Measurements from ENCODE around the gene NCOA1. TPM values are rescaled to one million over a fixed set of nuclear protein-coding genes. Genes with fewer than 3 reads are reported as not detected.
"Not testable (repeated sequence)": the region's sequence is repeated elsewhere in the genome, so short reads cannot be mapped to it uniquely, and the experiment has no call there.

The NCOA1 gene
- total RNA-seq, 1 donor from 2014 or later: 29.0 TPM

DNA sequence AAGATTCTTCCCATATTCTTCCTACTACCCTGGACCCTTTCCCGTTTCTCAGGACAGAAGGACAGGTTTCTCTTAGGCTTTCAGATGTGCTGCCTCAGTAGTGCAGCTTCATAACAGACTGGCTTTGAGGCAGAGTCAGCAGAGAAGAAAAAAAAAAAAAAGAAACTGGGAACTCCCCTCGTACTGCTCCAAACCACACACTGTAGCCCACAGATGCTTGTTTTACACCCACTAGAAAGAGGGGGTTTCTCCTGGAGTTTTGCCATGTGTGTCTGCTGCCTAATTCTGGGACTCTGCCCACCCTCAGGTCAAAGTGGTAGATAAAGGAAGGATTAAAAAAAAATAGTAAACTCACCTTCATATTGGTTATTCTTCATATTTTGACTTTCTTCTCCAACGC, 95.9 kb downstream of the NCOA1 start:
- no peaks in the 10 kb centered on the region for H3K27me3 Mint-ChIP-seq (ENCODE audit: unreplicated experiment)

DNA sequence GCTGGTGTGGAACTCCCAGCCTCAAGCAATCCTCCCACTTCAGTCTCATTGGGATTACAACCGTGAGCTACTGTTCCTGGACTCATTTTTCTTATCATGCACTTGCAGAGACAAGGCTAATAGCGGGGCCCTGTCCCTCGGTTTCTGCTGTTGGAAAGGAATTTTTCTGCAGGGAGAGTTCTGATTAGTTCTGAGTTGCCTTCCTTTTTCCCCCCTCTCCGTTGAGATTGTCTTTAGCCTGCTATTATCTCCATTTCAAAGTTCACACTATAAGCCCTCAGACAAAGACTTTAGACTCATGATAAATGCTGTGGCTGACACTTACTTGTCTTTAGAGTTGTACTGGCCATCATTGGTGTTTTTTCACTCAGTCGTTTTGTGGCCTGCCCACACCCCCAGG, 97.2 kb downstream of the NCOA1 start:
- TF ChIP-seq, protein P1, sequence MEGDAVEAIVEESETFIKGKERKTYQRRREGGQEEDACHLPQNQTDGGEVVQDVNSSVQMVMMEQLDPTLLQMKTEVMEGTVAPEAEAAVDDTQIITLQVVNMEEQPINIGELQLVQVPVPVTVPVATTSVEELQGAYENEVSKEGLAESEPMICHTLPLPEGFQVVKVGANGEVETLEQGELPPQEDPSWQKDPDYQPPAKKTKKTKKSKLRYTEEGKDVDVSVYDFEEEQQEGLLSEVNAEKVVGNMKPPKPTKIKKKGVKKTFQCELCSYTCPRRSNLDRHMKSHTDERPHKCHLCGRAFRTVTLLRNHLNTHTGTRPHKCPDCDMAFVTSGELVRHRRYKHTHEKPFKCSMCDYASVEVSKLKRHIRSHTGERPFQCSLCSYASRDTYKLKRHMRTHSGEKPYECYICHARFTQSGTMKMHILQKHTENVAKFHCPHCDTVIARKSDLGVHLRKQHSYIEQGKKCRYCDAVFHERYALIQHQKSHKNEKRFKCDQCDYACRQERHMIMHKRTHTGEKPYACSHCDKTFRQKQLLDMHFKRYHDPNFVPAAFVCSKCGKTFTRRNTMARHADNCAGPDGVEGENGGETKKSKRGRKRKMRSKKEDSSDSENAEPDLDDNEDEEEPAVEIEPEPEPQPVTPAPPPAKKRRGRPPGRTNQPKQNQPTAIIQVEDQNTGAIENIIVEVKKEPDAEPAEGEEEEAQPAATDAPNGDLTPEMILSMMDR (IDR thresholded peaks at IDR 0.05): no peak
- Mint-ChIP-seq H3K27ac (ENCODE audit: unreplicated experiment) (no peak overlapping the region), H3K27me3 (ENCODE audit: unreplicated experiment) (no peaks in the 10 kb centered on the region), H3K9me3 (ENCODE audit: unreplicated experiment) (peaks cover 4% of the 10 kb centered on the region), H3K36me3 (ENCODE audit: unreplicated experiment) (peaks cover 20% of the 10 kb centered on the region), H3K4me1 (ENCODE audit: unreplicated experiment) (peaks cover 2% of the 10 kb centered on the region), H3K4me3 (ENCODE audit: unreplicated experiment) (no peak overlapping the region)
- DNase-seq (ENCODE audit: extremely low spot score, unreplicated experiment): no peak

More for the DNA sequence above, 95.9 kb downstream of the NCOA1 start:
- H3K9me3 Mint-ChIP-seq (ENCODE audit: unreplicated experiment): peaks cover 17% of the 10 kb centered on the region
- no peak overlapping the region for H3K27ac Mint-ChIP-seq (ENCODE audit: unreplicated experiment)
- TF ChIP-seq, protein P1 (IDR thresholded peaks at IDR 0.05): no peak
- DNase-seq (ENCODE audit: extremely low spot score, unreplicated experiment): no peak
- no peaks in the 10 kb centered on the region for H3K4me1 Mint-ChIP-seq (ENCODE audit: unreplicated experiment)
- no peak overlapping the region for H3K4me3 Mint-ChIP-seq (ENCODE audit: unreplicated experiment)
- peaks cover 20% of the 10 kb centered on the region for H3K36me3 Mint-ChIP-seq (ENCODE audit: unreplicated experiment)

- no peak for DNase-seq (ENCODE audit: extremely low spot score, unreplicated experiment)
- H3K4me1 Mint-ChIP-seq (ENCODE audit: unreplicated experiment): peaks cover 6% of the 10 kb centered on the region
Measured at GRCh38 chr2:24592441-24593100, 101.5 kb downstream of the NCOA1 start.

DNA sequence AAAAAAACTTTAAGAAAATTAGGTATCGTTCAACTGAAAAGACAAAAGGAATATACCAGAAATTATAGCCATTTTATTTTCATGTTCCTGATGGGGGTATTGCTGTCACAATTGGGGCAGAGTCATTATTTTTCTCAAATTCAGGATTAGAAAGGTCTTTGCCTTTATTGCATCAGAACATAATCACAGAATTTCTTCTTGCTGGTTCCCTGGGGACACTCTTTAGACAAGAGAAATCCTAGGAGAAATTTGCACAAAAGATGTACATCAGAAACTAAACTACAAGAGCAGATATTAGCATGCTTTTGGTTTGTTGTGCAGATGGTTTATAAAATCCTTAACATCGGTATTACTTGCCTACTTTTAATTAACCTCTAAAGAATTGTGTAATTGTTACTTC, 103.2 kb downstream of the NCOA1 start:
- peaks cover 4% of the 10 kb centered on the region for H3K36me3 Mint-ChIP-seq (ENCODE audit: unreplicated experiment)
- no peak for DNase-seq (ENCODE audit: extremely low spot score, unreplicated experiment)
- H3K9me3 Mint-ChIP-seq (ENCODE audit: unreplicated experiment): no peaks in the 10 kb centered on the region
- peaks cover 6% of the 10 kb centered on the region for H3K4me1 Mint-ChIP-seq (ENCODE audit: unreplicated experiment)
- TF ChIP-seq, protein P1 (IDR thresholded peaks at IDR 0.05): no peak
- no peak overlapping the region for H3K4me3 Mint-ChIP-seq (ENCODE audit: unreplicated experiment)
- no peak overlapping the region for H3K27ac Mint-ChIP-seq (ENCODE audit: unreplicated experiment)
- H3K27me3 Mint-ChIP-seq (ENCODE audit: unreplicated experiment): no peaks in the 10 kb centered on the region

More at GRCh38 chr2:24592441-24593100, 101.5 kb downstream of the NCOA1 start:
- no peak overlapping the region for H3K27ac Mint-ChIP-seq (ENCODE audit: unreplicated experiment)
- H3K9me3 Mint-ChIP-seq (ENCODE audit: unreplicated experiment): no peaks in the 10 kb centered on the region
- H3K27me3 Mint-ChIP-seq (ENCODE audit: unreplicated experiment): no peaks in the 10 kb centered on the region
- H3K4me3 Mint-ChIP-seq (ENCODE audit: unreplicated experiment): no peak overlapping the region
- H3K36me3 Mint-ChIP-seq (ENCODE audit: unreplicated experiment): peaks cover 15% of the 10 kb centered on the region
- TF ChIP-seq, protein P1 (IDR thresholded peaks at IDR 0.05): no peak

DNA sequence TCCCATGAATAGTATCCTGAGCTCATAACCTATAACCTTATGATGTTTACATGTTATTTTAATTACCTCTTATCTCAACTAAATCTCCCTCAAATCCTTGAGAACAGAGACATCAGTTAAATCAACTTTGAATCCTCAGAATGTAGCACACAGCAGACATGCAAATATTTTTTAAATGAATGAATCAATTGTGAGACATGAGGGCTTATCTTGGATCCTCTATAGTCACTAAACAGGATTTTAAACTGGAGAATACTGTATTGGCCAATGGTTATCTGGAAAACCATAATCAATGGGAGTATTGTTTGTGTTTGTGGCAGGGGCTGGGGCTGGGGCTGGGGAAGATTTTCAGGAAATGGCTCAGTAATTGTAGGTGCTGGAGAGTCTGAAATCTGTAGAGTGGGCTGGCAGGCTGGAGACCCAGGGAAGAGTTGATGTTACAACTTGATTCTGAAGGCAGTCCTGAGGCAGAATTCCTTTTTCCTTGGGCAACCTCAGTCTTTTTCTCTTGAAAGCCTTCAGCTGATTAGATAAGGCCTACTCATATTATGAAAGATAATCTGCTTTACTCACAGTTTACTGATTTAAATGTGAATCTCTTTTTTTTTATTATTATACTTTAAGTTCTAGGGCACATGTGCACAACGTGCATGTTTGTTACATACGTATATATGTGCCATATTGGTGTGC, 106.3 kb downstream of the NCOA1 start:
- no peak overlapping the region for H3K27ac Mint-ChIP-seq (ENCODE audit: unreplicated experiment)
- H3K9me3 Mint-ChIP-seq (ENCODE audit: unreplicated experiment): no peaks in the 10 kb centered on the region
- TF ChIP-seq, protein P1 (IDR thresholded peaks at IDR 0.05): no peak
- H3K27me3 Mint-ChIP-seq (ENCODE audit: unreplicated experiment): no peaks in the 10 kb centered on the region
- H3K36me3 Mint-ChIP-seq (ENCODE audit: unreplicated experiment): no peaks in the 10 kb centered on the region
- peaks cover 6% of the 10 kb centered on the region for H3K4me1 Mint-ChIP-seq (ENCODE audit: unreplicated experiment)
- no peak for DNase-seq (ENCODE audit: extremely low spot score, unreplicated experiment)
- H3K4me3 Mint-ChIP-seq (ENCODE audit: unreplicated experiment): no peak overlapping the region

GRCh38 chr2:24600140-24600539, 109.1 kb downstream of the NCOA1 start:
- H3K27ac Mint-ChIP-seq (ENCODE audit: unreplicated experiment); H3K4me1 Mint-ChIP-seq (ENCODE audit: unreplicated experiment); H3K27me3 Mint-ChIP-seq (ENCODE audit: unreplicated experiment); H3K9me3 Mint-ChIP-seq (ENCODE audit: unreplicated experiment); DNase-seq (ENCODE audit: extremely low spot score, unreplicated experiment); H3K4me3 Mint-ChIP-seq (ENCODE audit: unreplicated experiment); H3K36me3 Mint-ChIP-seq (ENCODE audit: unreplicated experiment): not testable (repeated sequence)

All from osteocyte (in vitro differentiated cells).